Posterior vena cava (tissue), 2 donors: ENCODE data around the gene OR9Q1. TPM values are rescaled to one million over a fixed set of nuclear protein-coding genes. Genes with fewer than 3 reads are reported as not detected.

Experiments used
- DNase-seq: peaks from one replicate; pipeline ENCODE4 v3.0.0-alpha.2; 2020; ENCODE audit warnings: low spot score
- intact Hi-C, 2 donors: fragments of 100-400 bp; cut with DNase I; formaldehyde crosslinking; loops; one replicate each; pipeline versions ENCODE4 v1.14.1 to v1.14.2; 2022 to 2023
- total RNA-seq, 2 donors: library from RNA; stranded (reverse); fragmentation: NEBNext Ultra II Directional; extraction: Animal tissue kit (Norgen Biotek cat#: 25700); gene quantifications; one replicate each; pipeline ENCODE4 v1.2.1, GENCODE V29; 2021
- donor health status: DM: yes; HTN: yes; CAD: no.
- donor health status: DM: yes; HTN: yes; CAD: no.

OR9Q1 gene
- total RNA-seq, 2 donors from 2014 or later = not detected

- intact Hi-C loops = no loop called here
- no peak for DNase-seq
Measured at GRCh38 chr11:58086528-58086927, 62.8 kb downstream of the OR9Q1 start.

- intact Hi-C loops = no loop called here
Measured at GRCh38 chr11:58097437-58097836, 73.8 kb downstream of the OR9Q1 start.

DNA sequence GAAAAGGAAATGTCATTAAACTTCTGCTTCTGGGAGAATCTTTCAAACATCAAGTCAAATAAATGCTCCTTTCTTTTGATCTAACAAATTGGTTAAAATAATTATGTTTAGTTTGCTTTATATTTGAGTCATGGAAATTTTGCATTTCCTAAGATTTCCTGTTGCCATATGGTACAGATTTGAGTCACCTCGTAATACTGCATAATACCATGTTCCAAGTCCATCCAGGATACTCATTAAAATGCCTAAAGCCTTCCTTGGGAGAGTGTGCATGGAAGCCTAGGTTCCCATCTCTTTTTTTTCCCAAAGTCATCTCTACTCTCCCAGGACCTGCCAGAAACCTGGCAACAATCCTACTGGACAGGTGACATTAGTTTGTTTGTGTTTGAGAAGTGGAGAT, 97.4 kb downstream of the OR9Q1 start:
- intact Hi-C loops = no loop called here
- no peak for DNase-seq

More at GRCh38 chr11:58097437-58097836, 73.8 kb downstream of the OR9Q1 start:
- DNase-seq = no peak

DNA sequence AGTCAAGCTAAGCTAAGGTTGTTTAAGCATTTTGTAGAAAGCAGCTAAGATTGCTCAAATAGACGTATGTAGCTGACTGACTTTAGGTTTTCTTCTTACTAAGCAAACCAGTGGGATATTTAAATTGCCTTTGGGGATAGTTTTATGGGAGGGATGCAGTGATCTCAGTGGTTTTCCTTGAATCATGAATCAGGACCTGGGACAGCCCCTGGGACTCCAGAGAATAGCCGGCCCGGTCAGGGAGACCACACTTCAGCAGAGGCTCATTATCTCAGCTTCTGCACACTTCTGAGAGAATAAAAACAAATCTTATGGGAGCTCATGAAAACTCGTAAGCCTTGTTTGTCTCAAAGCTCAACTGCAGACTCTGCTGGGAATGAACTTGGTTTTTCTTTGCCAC, 101.8 kb downstream of the OR9Q1 start, which contains the start of gene OR9I1:
TSS of gene OR9I1 (minus strand) at position 62 of the 400 bp plus-strand sequence. CDS start 6,086 bp downstream, outside the sequence.
- intact Hi-C loops = no loop called here

DNA sequence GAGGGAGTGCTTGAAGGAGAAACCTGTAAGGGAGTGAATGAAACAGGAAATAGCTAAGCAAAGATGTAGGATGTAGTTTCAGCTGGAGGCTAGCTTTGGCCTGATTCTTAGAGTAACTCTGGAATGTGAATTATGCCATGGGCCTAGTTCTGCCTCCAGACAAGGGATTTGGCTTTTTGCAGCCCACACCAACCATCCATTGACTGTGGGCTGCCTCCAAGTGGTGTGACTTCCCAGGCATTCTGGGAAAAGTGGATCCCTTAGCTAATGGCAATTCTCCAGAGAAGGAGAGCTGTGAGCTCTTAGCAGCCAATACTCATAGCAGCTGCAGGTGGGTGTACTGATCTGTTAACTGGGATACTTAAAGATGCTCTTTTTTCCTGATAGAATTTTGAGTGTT, 103.7 kb downstream of the OR9Q1 start:
- intact Hi-C loops = no loop called here
- no peak for DNase-seq

More for the DNA sequence above, 101.8 kb downstream of the OR9Q1 start, which contains the start of gene OR9I1:
- no peak for DNase-seq

- intact Hi-C loops = no loop called here
Measured at GRCh38 chr11:58133309-58134076, 109.8 kb downstream of the OR9Q1 start.

GRCh38 chr11:58134151-58134550, 110.5 kb downstream of the OR9Q1 start:
- intact Hi-C loops = no loop called here
- DNase-seq = no peak

More at GRCh38 chr11:58133309-58134076, 109.8 kb downstream of the OR9Q1 start:
- no peak for DNase-seq

DNA sequence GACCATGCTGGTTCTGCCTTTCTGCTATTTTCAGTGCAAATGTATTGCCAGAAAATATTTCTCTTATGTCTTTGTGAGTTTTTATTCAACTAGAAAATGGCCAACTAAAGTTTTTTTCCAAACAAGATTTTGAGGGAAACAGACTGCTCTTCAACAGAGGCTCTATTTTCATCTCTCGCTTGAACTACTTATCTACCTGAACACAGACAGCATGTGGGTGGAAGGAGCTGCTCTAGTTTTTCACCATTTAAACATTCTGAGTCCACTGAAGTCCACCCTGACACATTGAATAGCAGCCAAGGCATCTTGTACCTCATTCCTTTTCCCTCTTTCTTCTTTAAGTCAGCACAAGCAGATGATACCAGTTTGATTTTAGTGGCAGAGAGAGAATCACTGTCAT, 111.5 kb downstream of the OR9Q1 start:
- intact Hi-C loops = no loop called here
- DNase-seq = no peak

DNA sequence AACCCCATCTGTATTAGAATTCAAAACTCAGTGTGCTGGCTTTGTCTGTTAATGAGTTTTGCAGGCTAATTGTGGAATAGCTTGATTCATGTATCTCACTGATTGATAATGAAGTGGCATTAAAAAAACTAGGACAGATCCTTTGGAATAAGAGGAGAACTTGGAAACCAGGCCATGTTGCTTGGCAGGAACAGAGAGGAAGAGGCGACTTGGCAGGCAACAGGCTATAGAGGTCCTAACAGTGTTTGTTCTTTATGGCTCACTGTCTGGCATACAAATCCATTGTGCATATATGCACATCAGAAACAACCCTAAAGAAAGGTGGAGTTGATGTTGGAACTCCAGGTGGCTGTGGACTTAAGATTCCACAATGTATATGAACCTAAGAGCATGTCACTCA, 119.1 kb downstream of the OR9Q1 start:
- DNase-seq = no peak
- intact Hi-C loops = no loop called here

GRCh38 chr11:58152781-58153180, 129.1 kb downstream of the OR9Q1 start:
- intact Hi-C loops = no loop called here
- DNase-seq = no peak

DNA sequence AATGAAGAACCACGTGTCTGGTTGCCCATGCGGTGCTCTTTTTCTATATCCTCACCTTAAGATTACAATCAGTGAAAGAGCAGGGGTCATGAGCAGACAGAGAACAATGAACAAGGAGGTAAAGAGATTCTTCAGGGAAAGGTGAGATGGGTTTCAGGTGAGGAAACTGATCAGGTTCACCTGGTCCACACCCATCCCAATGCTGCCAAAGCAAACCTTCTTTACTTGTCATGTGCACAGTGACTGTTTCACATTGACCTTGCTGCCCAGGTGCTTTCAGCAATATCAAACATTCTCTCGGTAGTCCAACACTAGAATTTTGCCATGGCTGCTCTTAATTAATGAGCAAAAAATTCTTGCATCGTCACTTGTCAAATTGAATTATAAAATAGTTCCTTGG, 140.7 kb downstream of the OR9Q1 start:
- DNase-seq = no peak
- intact Hi-C loops = no loop called here

- intact Hi-C loops = no loop called here
- DNase-seq = no peak
Measured at GRCh38 chr11:58164990-58165389, 141.3 kb downstream of the OR9Q1 start.

DNA sequence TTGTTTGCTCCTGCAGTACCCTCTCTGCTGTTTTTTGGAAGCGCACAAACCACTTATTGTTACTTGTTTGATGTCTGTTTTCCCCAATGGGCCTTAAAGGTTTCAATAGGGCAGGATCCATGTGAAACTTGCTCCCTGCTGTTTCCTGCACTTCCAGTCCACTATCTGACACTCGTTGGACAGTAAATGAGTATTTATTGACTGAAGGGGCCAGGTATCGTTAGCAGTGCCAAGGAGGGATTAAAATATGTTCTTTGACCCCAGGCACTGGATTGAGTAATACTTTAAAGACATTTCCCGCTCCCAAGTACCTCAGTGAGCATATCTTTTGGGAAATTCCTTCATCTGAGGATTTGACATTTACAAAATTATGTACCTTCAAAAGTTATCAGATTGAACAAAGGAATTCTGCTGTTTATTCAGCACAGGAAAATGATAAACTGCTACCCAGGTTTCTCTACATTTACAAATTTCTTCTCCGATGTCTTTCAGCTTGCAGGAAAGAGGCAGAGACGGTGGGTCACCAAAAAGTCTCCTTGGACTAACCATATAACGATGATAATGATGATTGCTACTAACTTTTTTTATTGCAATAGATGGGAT, 141.9 kb downstream of the OR9Q1 start:
- intact Hi-C loops = no loop called here
- DNase-seq = no peak

GRCh38 chr11:58177409-58178054, 153.9 kb downstream of the OR9Q1 start:
- intact Hi-C loops = loop anchor here in 1 of 2 donors (5.0 kb wide), 1 partner anchor 760 kb away; the partner anchor contains the start of gene GLYATL1
- no peak for DNase-seq

GRCh38 chr11:58178444-58178843, 154.8 kb downstream of the OR9Q1 start:
- intact Hi-C loops = loop anchor here in 1 of 2 donors (5.0 kb wide), 1 partner anchor 759 kb away; the partner anchor contains the start of gene GLYATL1
- no peak for DNase-seq

- intact Hi-C loops = loop anchor here in 1 of 2 donors (5.0 kb wide), 1 partner anchor 758 kb away; the partner anchor contains the start of gene GLYATL1
Measured at GRCh38 chr11:58179648-58180047, 156.0 kb downstream of the OR9Q1 start.

DNA sequence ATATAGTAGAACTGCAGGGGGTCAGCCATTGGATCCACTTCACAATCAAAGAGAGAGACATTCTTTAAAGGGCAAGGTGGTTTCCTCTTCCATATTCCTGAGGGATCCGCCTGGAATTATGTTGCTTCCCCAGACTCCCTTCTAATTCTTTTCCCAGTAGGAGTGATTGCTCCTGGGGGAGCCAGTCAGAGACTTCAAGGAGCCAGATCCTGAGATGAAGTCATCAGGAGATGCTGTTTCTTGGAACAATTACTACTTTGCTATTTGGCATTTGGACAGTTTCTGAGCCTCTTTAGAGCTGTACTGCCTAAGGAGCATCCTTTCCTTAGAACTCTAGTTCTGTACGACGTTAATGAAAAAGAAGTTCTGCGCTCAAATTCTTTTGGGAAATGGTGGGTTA, 163.3 kb downstream of the OR9Q1 start:
- no peak for DNase-seq
- intact Hi-C loops = no loop called here

More at GRCh38 chr11:58179648-58180047, 156.0 kb downstream of the OR9Q1 start:
- no peak for DNase-seq

GRCh38 chr11:58188770-58189169, 165.1 kb downstream of the OR9Q1 start, which contains the start of gene OR9Q2:
Gene OR9Q2, plus strand, starts transcription at chr11:58189070. Its CDS starts 1,421 bp downstream, at chr11:58190491.
- intact Hi-C loops = no loop called here

GRCh38 chr11:58192229-58192628, 168.5 kb downstream of the OR9Q1 start:
- no peak for DNase-seq
- intact Hi-C loops = no loop called here

More at GRCh38 chr11:58188770-58189169, 165.1 kb downstream of the OR9Q1 start, which contains the start of gene OR9Q2:
- no peak for DNase-seq

DNA sequence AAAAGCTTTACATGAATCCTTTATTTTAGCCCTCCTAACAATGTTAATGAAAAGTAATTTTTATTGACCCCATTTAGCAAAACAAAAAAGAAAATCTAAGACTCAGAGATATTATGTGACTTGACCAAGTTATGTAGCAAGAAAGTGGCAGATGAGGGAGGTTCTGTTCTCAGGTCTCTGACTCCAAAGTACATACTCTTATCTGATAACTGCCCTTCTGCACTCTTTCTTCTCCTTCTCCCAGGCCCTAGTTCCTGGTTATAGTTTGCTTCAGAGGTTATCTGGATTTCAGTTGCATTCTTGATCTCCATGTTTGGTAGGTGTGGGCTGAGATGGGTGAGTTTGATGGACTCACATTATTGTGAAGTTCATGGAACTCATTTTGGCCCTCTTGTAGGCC, 169.7 kb downstream of the OR9Q1 start:
- no peak for DNase-seq
- intact Hi-C loops = no loop called here
